A549 (cell line): ENCODE data around the gene FCSK.

Experiments used
- CBX2 ChIP-seq: fragments of 200-600 bp; sonication (generic); IDR thresholded peaks from 2 replicates; pipeline ENCODE4 v1.6.1; 2016; ENCODE audit warnings: low read depth, mild to moderate bottlenecking, borderline replicate concordance
- CEBPB ChIP-seq, 2 experiments: fragments of >200 bp in 1 of 2; sonication (Bioruptor Twin) in 1 of 2; formaldehyde crosslinking in 1 of 2; IDR thresholded peaks; 2 replicates each; pipeline ENCODE4 v1.6.1; 2012 to 2016
- CTCF ChIP-seq: fragments of >200 bp; sonication (Bioruptor Twin); formaldehyde crosslinking; IDR thresholded peaks from 3 replicates; pipeline ENCODE4 v1.5.1; 2016
- ELK1 ChIP-seq: fragments of 150-350 bp; IDR thresholded peaks from 2 replicates; pipeline ENCODE4 v1.6.1; 2014; ENCODE audit warnings: low read depth, mild to moderate bottlenecking, low read length
- EP300 ChIP-seq, 2 experiments: fragments of >200 bp; sonication (Bioruptor Twin); formaldehyde crosslinking; IDR thresholded peaks; 2 replicates in 1 of 2; 3 replicates in 1 of 2; pipeline ENCODE4 v1.6.1; 2016 to 2017
- ESRRA ChIP-seq: fragments of 150-350 bp; IDR thresholded peaks from 2 replicates; pipeline ENCODE4 v1.6.1; 2014; ENCODE audit warnings: mild to moderate bottlenecking, low read length, borderline replicate concordance
- KDM5A ChIP-seq: fragments of 200-600 bp; sonication (generic); IDR thresholded peaks from 2 replicates; pipeline ENCODE4 v1.6.1; 2016; ENCODE audit warnings: antibody characterized with exemption, mild to moderate bottlenecking
- NR3C1 ChIP-seq: fragments of >200 bp; sonication (Bioruptor Twin); formaldehyde crosslinking; IDR thresholded peaks from 3 replicates; pipeline ENCODE4 v1.6.1; 2017
- PBX3 ChIP-seq: IDR thresholded peaks from 2 replicates; pipeline ENCODE4 v1.6.1; 2012
- POLR2A ChIP-seq: IDR thresholded peaks from 2 replicates; pipeline ENCODE4 v1.6.1; 2012; ENCODE audit warnings: mild to moderate bottlenecking, low read length
- RARB ChIP-seq: fragments of 250-450 bp; sonication (Bioruptor Pico); IDR thresholded peaks from 2 replicates; pipeline ENCODE4 v1.8.0; 2021; ENCODE audit warnings: mild to moderate bottlenecking, moderate library complexity
- SMC3 ChIP-seq: fragments of >200 bp; sonication (Bioruptor Twin); formaldehyde crosslinking; IDR thresholded peaks from 3 replicates; pipeline ENCODE4 v1.6.1; 2018; ENCODE audit warnings: inconsistent platforms
- TP53 ChIP-seq: fragments of 250-450 bp; sonication (Bioruptor Pico); IDR thresholded peaks from 2 replicates; pipeline ENCODE4 v1.5.0; 2021; ENCODE audit warnings: mild to moderate bottlenecking, moderate library complexity
- ZSCAN20 ChIP-seq: fragments of 250-450 bp; sonication (Bioruptor Pico); IDR thresholded peaks from 2 replicates; pipeline ENCODE4 v1.8.0; 2022; ENCODE audit warnings: mild to moderate bottlenecking, moderate library complexity

- TF ChIP-seq CTCF (no peak), ZSCAN20 (no peak), POLR2A (no peak), KDM5A (no peak), CEBPB (IDR thresholded peaks at IDR 0.05) (no peak), ELK1 (no peak), RARB (CRISPR knock-in tag) (no peak), NR3C1 (no peak), ESRRA (no peak), SMC3 (no peak), EP300 (IDR thresholded peaks at IDR 0.05) (no peak), PBX3 (no peak), TP53 (CRISPR knock-in tag) (no peak), CBX2 (no peak)
These were observed 24.3 kb upstream of the FCSK start for GRCh38 chr16:70429888-70430666.
